Endometrium (tissue), 2 donors: ENCODE data around the gene IFITM10.

ENCODE experiments used
- FAIRE-seq: peaks from 2 replicates; lab custom pipeline; 2012; peaks lifted over from hg19 to GRCh38; lab: Jason Lieb, UNC
- donor health status: control.
- donor health status: control.

Gene IFITM10

DNA sequence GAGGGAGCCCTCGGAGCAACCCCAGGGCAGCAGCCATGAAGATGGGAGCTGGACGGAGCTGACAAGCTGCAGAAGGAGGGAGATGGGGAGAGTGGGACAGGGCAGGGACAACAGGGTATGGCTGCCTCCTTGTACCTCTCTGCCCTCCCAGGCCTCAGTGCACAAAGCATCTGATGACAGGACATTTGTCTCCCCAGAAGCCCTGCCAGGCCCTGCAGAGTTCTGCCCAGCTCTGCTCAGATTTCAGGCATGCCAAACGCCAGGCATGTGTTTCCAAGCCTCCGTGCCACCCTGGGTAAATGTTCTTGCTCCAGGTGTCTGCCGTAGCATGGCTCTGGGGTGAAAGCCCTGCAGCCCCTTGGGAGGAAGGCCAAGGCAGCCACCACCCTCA, 1.1 kb upstream of the IFITM10 start:
- FAIRE-seq: no peak

- FAIRE-seq: no peak
Measured at GRCh38 chr11:1750840-1751530, 590 bp upstream of the IFITM10 start.

DNA sequence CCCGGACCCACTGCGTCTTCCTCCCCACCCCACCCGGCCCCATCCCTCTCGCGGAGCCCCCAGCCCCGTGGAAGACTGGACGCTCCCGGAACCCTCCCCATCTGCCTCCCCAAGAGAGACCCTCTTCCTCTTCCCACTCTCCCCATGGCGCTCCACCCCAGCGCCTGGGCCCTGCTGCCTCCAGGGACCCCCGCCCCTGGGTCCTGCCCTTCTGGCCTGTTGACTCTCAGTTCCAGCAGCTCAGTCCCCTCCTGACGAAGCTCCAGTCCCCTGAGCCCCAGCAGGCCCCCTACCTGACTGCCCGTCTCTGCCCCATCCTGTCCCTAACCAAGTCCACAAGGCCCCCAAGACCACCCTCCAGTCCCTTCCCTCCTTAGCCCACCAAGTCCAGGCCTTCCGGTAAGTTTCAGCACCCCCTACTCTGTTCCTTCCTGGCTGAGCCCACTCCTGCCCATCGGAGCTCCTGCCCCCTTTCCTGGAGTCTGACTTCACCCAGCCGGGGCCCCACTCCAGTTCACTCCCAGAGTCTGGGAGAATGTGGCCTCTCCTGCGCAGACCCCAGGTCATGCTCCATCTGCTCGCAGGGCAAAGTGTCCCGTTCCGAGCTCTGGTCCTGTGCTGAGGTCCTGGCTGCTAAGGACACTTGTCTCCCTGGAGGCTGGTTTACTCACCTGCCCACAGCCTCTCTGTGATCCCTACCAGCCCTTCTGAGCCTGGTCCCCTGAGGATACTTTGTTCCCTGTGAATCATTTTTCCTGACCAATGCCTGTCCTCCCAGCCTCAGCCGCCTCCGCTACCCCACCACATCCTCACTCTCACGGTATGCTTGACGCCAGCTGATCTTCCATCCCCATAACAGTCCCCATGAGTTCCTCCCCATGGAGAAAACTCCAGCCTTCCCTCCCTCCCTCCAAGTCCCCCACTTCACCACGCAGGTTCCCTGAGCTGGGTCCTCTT, 722 bp downstream of the IFITM10 start:
- FAIRE-seq: no peak

DNA sequence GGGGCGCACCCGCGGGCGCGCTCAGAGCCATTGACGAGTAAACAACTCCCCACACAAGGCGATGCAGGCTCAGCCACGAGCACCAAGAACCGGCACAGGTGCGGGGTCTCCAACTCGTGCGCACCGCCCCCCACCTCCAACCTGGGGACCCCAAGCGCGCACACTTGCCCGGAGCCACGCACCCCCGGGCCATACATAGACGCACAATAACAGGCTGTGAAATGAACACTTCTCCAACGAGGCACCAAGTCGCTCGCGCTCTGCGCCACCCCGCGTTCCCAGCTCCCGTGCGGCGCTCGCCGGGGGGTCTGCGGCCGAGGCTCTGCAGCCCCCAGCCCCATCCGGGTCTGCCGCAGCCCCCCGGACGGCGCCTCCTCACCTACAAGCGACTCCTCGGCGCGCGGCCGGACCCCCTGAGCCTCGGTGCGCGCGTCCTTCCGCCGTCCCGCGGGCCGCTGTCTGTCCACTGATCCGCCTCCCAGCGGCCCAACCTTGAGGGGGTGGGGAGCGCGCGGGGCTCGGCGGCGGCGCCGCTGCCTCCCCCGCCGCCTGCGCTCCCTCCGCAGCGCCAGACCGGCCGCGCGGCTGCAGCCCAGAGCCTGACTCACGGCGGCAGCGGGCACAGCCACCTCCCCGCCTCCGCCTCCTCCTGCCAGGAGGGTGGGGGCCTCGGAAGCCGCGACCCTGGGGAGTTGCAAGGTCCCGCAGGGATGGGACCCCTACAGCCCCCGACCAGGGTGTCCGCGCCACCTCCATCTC, 1.6 kb downstream of the IFITM10 start:
- FAIRE-seq: no peak

DNA sequence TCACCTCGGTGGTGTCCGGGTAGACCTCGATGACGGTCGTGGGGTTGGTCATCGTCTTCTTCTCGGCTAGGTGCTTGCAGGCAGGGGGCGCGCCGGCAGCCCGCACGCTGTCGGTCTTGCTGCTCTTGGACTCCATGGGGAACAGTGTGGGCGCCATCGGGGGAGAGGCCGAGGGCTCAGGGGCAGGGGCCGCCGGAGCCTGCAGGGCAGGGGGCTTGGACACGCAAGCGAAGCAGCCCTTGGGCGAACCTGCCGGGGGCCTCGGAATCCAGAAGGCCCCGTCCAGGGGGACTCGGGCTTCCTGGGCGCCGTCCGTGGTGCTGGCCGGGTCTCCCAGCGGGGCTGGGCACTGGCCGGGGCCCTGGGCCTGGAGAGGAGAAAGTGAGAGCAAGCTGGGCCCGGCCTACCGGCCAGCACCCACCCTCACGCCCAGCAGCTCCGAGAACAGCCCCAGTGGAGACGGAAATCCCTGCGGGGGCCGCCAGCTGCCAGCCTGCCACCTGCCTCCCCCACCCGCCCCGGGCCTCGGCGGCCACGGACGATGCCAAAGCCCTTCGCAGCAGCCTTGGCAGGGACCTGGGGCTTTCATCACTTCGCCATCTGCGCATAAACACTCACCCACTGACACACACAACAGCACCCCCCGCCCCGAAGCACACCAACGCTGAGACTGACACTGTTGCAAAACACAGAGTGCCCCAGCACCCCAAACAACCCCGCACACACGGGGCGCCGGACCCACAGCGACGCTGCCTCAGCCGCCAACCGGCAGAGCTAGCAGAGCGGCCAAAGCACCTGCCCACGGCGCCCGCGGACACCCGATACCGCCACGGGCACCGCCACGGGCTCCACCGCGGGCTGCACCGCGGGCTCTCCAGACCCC, 2.4 kb downstream of the IFITM10 start:
- FAIRE-seq: no peak

DNA sequence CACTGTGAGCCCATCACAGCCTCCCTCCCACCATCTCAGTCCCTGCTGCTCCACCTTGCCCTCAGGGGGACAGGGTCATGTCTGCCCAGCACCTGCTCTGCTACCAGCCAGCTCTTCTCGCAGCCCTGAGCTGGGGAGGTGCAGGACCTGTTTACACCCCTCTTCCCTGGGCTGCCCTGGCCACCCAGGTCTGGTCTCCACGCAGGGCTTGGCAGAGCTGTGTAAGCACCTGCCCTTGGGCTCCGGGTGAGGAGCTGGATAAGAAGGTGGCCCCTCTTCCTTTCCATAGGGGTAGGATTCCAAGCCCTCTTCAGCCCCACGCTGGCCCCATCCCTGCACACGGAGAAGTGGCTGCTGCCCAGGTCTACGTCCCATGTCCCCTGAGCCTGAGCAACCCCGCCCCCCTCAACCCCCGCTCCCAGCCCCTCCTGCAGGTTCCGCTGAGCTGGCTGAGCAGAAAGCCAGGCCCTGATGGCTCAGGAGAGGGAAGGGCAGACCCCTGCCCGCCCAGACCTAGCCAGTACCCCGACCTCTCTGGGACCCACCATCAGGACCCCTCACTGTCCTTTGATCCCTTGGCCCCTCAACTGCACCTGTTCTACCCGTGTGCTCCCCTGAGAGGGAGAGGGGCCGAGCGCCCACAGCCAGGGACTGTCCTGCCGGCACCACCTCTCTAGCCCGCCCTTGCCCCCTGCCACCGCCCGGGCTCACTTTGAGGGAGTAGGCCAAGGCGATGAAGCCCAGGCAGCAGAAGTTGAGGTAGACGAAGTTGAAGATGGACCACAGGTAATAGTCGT, 3.2 kb downstream of the IFITM10 start:
- FAIRE-seq: no peak

GRCh38 chr11:1746511-1746931, 3.9 kb downstream of the IFITM10 start:
- FAIRE-seq: no peak

- FAIRE-seq: no peak
Measured at GRCh38 chr11:1745701-1746320, 4.6 kb downstream of the IFITM10 start.

- FAIRE-seq: no peak
Measured at GRCh38 chr11:1744891-1745700, 5.3 kb downstream of the IFITM10 start.

DNA sequence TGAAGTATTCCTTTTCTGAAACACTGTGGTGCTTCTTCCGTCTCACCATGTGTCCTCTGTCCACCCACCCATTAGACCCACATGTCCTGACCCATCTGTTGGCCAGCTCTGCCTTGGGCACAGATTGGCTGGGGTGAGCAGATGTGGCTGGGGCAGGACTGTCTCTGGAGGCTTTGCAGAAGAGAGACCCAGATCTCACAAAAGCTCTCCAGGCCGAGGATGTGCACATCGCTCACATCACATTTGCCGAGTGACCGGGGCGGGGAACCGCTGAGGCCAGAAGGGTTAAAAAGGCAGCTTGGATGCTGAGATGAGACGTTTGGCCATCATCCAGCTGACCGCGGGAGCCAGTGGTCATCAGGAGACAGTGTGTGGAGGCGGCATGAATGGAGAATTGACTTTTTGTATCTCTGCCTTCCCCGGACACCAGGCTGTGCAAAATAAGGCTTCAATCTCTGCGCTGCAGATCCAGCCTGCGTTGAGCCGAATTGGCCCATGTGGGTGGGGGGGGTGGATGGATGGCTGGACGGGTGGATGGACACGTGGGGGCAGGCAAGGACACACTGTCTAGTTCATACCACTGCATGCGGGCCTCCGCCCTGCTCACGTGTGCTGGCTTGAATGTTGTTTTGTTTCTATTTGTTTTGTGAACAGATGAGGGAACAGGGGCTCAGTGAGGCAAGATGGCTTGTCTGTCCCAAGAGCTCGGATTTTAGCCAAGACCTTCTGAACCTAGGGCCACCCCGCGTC, 6.1 kb downstream of the IFITM10 start:
- FAIRE-seq: no peak

- FAIRE-seq: no peak
Measured at GRCh38 chr11:1743585-1744136, 6.7 kb downstream of the IFITM10 start.

DNA sequence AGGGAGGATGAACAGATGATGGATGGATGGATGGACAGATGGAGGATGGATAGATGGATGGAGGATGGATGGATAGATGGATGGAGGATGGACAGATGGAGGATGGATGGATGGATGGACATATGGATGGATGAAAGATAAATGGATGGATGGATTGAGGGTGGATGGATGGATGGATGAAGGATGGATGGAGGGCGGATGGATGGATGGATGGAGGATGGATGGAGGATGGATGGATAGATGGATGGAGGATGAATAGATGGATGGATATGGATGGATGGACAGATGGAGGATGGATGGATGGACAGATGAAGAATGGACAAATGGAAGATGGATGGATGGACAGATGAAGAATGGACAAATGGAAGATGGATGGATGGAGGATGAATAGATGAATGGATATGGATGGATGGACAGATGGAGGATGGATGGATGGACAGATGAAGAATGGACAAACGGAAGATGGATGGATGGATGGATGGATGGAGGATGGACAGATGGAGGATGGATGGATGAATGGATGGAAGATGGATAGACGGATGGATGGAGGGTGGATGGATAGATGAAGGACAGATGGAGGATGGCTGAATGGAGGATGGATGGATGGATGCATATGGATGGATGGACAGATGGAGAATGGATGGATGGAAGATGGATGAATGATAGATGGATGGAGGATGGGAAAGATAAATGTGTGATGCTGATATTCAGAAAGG, 7.4 kb downstream of the IFITM10 start:
- FAIRE-seq: no peak

- FAIRE-seq: no peak
Measured at GRCh38 chr11:1742371-1742770, 8.0 kb downstream of the IFITM10 start.

- FAIRE-seq: no peak
Measured at GRCh38 chr11:1741741-1742140, 8.7 kb downstream of the IFITM10 start.

GRCh38 chr11:1740786-1741530, 9.4 kb downstream of the IFITM10 start:
- no peak for FAIRE-seq

GRCh38 chr11:1739576-1739975, 10.8 kb downstream of the IFITM10 start:
- FAIRE-seq: no peak

DNA sequence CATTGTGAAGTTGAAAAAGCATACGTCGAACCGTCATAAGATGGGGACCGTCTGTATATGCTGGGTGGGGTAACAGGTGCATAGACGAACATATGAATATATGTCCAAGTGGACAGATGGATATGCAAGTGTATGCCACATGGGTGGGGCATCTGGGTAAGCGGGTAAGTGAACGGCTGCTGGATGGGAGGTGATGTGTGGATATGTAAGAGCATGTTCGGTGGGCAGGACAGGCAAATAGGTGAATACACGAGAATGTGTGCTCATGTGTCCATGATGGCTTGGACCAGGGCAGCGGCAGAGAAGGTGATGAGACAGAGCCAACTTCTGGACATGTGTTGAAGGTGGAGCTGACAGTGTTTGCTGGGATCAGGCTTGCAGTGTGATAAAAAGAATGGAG, 12.0 kb downstream of the IFITM10 start:
- no peak for FAIRE-seq
